GM21526 (cell line): ENCODE results near the gene HS6ST3.

ENCODE experiments used
- ATAC-seq: cut with Tn5 transposase; IDR thresholded peaks from one replicate; pipeline ENCODE4 v1.9.1; 2021; ENCODE audit warnings: moderate library complexity; ENCODE audit not compliant: unreplicated experiment, low FRiP score

Gene HS6ST3

DNA sequence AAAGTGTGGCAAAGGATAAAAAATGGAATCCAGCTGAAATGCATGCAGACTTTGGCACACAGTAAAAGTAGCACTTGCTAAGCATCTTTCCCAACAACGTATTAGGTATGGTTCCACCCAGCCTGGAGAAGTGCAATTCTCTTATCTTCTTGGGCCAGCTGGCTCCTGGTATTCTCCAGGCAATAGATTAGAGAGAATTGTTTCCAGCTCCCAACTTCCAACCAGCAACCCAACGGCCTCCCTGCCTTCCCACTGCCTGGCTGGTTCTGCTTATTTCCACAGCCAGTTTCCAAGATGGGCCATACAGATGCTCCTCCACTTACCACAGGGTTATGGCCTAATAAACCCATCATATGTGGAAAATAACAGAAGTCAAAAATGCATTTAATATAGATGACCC, 771.0 kb downstream of the HS6ST3 start:
- ATAC-seq, result no peak

DNA sequence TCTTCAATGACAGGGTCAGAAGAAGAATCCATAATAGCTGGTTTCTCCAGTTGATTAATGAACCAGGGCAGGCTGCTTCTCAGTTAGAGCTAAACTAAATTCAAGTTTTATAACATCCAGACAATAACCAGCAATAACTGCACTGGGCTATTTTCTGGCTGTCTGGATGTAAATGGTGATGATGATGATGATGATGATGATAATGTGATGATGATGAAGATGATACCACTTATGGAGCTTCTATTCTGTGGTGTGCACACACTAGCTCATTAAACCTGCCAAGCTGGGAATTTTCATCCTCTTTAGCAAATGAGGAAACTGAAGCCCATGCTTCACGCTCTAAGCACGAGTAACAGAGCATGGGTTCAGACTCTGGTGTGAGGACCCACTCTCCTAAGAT, 772.2 kb downstream of the HS6ST3 start:
- no peak for ATAC-seq

DNA sequence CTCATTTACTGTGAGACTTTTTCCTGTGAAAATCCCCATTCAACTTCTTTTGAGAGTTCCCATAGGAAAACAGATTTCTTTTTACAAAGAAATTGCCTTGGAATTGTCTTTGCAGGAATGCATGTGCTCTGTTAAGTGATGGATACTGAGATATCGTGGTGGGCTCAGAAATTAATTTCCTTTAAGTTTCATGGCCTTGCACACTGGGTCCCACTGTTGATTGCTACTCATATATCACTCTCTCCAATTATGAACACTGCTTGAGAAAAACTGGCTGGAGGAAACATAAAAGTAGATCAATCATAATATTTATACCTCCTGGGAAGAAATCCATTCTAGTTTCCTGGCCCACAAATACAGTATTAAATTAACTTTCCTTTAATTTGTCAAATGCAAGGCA, 773.1 kb downstream of the HS6ST3 start:
- ATAC-seq, result no peak

DNA sequence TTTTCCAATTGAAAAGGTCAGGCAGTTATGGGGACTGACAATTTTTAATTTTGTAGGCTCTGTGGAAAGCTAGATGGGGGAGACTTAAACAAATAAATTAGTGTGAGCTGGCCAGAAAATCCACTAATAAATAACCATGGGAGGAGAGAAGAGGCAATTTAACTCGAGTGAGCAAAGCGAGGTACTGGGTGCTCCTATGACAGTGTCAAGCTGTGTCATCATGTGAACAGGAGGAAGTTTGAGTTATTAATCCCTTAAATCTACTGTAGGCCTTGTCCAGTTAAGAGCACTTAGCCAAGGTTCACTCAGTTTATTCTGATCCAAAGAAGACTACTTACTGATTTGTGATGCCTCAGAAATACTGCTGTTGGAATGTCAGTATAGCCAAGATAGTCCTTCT, 781.6 kb downstream of the HS6ST3 start:
- no peak for ATAC-seq

DNA sequence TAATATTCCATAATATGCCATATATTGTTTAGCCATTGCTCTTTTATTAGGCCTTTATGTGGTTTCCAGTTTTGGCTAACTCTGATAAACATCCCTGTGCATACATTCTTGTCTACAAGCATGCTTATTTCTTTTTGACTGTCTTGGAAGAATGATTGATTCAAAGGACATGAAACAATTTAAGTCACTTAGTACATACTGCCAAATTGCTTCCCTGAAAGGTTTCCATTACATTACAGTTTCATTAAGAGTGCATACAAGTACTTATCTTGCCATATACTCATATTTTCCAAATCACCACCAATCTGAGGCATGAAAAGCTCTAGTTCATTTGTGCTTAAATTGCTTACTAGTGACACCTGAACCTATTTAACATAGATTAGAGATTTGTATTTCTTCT, 790.5 kb downstream of the HS6ST3 start:
- ATAC-seq, result no peak
